Skeletal muscle tissue (tissue), 4 donors: Measurements from ENCODE around the gene DNMT1. TPM values are rescaled to one million over a fixed set of nuclear protein-coding genes. Genes with fewer than 3 reads are reported as not detected.

Source experiments
- H3K27ac ChIP-seq: one replicate; pipeline ENCODE4 v1.7.0; 2013; ENCODE audit warnings: mild to moderate bottlenecking, low read depth, low read length, inconsistent platforms
- H3K27me3 ChIP-seq, 3 donors: one replicate each; pipeline ENCODE4 v1.7.0; 2013; ENCODE audit warnings: low read length in 3 of 3; ENCODE audit not compliant: control insufficient read depth in 3 of 3, insufficient read depth in 3 of 3
- H3K36me3 ChIP-seq, 3 donors: one replicate each; pipeline ENCODE4 v1.7.0; 2013; ENCODE audit warnings: low read length in 3 of 3; ENCODE audit not compliant: control insufficient read depth in 3 of 3, insufficient read depth in 3 of 3
- H3K4me1 ChIP-seq, 3 donors: one replicate each; pipeline ENCODE4 v1.7.0; 2013; ENCODE audit warnings: low read length in 3 of 3, mild to moderate bottlenecking in 3 of 3; ENCODE audit not compliant: control insufficient read depth in 3 of 3, insufficient read depth in 3 of 3
- H3K4me3 ChIP-seq, 3 donors: one replicate each; pipeline ENCODE4 v1.7.0; 2013; ENCODE audit warnings: low read length in 3 of 3
- H3K9ac ChIP-seq, 3 donors: one replicate each; pipeline ENCODE4 v1.7.0; 2013; ENCODE audit warnings: low read length in 3 of 3, mild to moderate bottlenecking in 3 of 3, moderate library complexity in 2 of 3, low read depth in 1 of 3
- H3K9me3 ChIP-seq, 3 donors: one replicate each; pipeline ENCODE4 v1.7.0; 2013; ENCODE audit warnings: low read length in 3 of 3; ENCODE audit not compliant: control insufficient read depth in 3 of 3
- total RNA-seq: library from RNA; depleted of rRNA; stranded (reverse); fragments of >200 nt; gene quantifications from one replicate; pipeline ENCODE4 v1.2.3, GENCODE V29; 2014
- donor health status: Osteomylitis.

The DNMT1 gene
- total RNA-seq, 1 donor from 2014 or later, result 25.6 TPM

DNA sequence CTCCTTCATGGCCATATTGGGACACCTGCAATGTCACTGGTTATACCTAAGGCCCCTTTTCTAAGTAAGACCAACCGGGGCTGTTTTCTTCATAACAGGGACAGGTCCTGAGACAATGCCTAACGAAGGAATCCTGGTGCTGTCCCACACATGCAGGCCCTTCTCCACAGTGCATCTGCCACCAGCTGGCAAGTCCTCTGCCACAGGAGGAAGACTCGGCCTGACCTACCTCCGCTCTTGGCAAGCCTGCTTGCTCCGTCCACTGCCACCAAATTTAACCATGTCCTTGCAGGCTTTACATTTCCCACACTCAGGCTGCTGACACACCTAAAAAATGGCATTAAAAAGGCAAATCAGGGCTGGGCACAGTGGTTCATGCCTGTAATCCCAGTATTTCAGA lies 43.2 kb downstream of the DNMT1 start:
- H3K4me3 ChIP-seq, result no peak overlapping the region
- no peak overlapping the region for H3K27ac ChIP-seq
- H3K27me3 ChIP-seq, result no peaks in the 10 kb centered on the region
- no peaks in the 10 kb centered on the region for H3K9me3 ChIP-seq
- peaks cover 0 to 3% (median 2%) of the 10 kb centered on the region in 3 donors for H3K4me1 ChIP-seq
- H3K9ac ChIP-seq, result peak overlapping the region in 1 of 3 donors; percentile 16
- peaks cover 43 to 59% (median 45%) of the 10 kb centered on the region in 3 donors for H3K36me3 ChIP-seq

DNA sequence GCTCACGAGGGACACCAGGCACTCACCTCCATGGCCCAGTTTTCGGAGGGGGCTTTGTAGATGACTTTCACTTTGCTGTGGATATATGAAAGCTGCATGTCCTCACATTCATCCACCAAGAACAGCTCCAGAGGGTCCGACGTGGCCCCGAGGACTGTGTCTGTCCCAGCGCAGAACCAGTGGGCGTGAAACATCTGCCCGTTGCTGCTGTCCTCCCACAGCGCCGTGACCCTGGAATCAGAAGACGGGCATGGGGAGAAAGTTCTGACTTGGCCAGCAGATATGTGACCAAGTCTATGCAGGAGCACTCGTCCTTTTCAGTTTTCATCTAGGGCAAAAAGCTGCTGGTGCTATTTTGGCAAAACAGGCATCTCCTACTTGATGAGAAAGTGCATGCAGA lies 45.3 kb downstream of the DNMT1 start:
- Histone ChIP-seq H3K4me1 (peaks cover 0 to 3% (median 2%) of the 10 kb centered on the region in 3 donors), H3K4me3 (no peak overlapping the region), H3K36me3 (peaks cover 46 to 66% (median 47%) of the 10 kb centered on the region in 3 donors), H3K27ac (no peak overlapping the region), H3K9me3 (no peaks in the 10 kb centered on the region), H3K9ac (no peak overlapping the region), H3K27me3 (no peaks in the 10 kb centered on the region)

DNA sequence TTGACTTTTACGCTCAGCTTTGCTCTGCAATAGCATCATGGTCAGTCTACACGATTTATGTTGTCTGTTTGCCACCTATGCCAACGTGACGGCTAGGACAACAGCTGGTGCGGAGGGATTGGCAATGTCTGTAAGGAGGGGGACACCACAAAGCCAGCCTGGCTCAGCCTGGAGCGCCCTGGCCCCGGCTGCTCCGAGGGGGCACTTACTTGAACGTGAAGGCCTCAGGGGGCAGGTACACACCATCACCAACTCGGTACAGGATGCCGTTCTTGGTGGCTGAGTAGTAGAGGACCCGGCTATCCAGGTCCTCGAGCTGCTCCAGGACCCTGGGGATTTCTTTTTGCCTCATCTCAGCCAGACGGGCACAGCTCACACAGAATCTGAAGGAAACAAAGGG lies 48.6 kb downstream of the DNMT1 start:
- no peaks in the 10 kb centered on the region for H3K27me3 ChIP-seq
- no peak overlapping the region for H3K9ac ChIP-seq
- no peaks in the 10 kb centered on the region for H3K9me3 ChIP-seq
- no peaks in the 10 kb centered on the region for H3K4me1 ChIP-seq
- no peak overlapping the region for H3K4me3 ChIP-seq
- H3K27ac ChIP-seq, result no peak overlapping the region
- peaks cover 55 to 72% (median 59%) of the 10 kb centered on the region in 3 donors for H3K36me3 ChIP-seq

DNA sequence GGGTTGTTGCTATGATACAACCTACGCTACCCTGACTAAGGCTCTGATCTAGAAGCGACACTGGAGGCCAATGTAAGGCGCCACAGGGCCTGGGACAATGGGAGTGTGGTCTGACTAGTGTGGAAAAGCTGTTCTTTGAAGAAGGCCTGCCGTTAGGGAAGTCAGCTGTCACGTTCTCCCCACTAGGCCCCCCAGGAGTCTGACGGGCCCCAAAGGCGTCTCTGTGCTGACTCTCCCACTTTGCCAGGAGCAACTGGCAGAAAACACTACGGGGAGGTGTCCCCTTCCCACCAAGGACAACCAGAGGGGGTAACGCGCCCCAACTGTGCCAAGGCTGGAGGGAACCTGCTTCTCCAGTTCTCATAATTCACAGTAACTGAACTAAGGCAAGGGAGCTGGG lies 49.7 kb downstream of the DNMT1 start:
- Histone ChIP-seq H3K9me3 (no peaks in the 10 kb centered on the region), H3K4me3 (no peak overlapping the region), H3K27ac (no peak overlapping the region), H3K36me3 (peaks cover 53 to 73% (median 62%) of the 10 kb centered on the region in 3 donors), H3K9ac (no peak overlapping the region), H3K4me1 (no peaks in the 10 kb centered on the region), H3K27me3 (no peaks in the 10 kb centered on the region)

DNA sequence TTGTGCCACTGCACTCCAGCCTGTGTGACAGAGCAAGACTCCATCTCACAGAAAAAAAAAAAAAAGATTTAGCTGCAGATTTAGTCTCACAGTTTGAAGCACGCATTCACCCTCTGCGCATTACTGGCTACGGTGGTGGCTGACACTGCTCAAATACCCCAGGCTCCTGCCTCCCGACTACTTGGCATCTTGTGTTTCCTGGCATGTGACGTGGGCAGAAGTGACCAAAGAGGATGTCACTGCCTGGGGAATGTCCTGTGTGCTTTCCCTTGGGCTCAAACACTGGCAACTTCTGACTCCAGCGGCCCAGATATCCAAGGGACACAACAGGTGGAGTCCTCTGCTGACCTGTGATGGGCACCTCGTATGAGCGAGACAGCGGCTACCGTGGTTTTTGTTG lies 50.4 kb downstream of the DNMT1 start:
- no peak overlapping the region for H3K27ac ChIP-seq
- H3K4me3 ChIP-seq, result no peak overlapping the region
- peaks cover 48 to 70% (median 62%) of the 10 kb centered on the region in 3 donors for H3K36me3 ChIP-seq
- no peak overlapping the region for H3K9ac ChIP-seq
- H3K9me3 ChIP-seq, result no peaks in the 10 kb centered on the region
- H3K4me1 ChIP-seq, result no peaks in the 10 kb centered on the region
- no peaks in the 10 kb centered on the region for H3K27me3 ChIP-seq

DNA sequence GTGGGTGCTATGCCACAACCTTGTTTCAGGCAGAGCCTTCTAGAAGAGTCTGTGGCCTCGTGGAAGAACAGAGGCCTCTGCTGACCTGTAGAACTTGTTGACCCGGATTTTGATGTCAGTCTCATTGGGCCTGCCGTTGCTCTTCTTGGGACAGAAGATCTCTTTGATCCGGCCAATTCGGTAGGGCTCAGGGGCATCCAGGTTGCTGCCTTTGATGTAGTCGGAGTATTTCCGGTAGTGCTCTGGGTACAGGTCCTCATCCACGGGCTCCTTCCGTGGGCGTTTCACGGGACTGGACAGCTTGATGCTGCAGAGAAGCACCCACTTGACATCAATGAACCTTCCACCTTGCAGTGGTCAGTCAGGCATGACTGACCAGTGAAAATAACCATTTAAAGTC lies 51.1 kb downstream of the DNMT1 start:
- no peak overlapping the region for H3K4me3 ChIP-seq
- H3K9me3 ChIP-seq, result no peaks in the 10 kb centered on the region
- peaks cover 51 to 71% (median 64%) of the 10 kb centered on the region in 3 donors for H3K36me3 ChIP-seq
- no peak overlapping the region for H3K9ac ChIP-seq
- no peak overlapping the region for H3K27ac ChIP-seq
- no peaks in the 10 kb centered on the region for H3K27me3 ChIP-seq
- H3K4me1 ChIP-seq, result no peaks in the 10 kb centered on the region

DNA sequence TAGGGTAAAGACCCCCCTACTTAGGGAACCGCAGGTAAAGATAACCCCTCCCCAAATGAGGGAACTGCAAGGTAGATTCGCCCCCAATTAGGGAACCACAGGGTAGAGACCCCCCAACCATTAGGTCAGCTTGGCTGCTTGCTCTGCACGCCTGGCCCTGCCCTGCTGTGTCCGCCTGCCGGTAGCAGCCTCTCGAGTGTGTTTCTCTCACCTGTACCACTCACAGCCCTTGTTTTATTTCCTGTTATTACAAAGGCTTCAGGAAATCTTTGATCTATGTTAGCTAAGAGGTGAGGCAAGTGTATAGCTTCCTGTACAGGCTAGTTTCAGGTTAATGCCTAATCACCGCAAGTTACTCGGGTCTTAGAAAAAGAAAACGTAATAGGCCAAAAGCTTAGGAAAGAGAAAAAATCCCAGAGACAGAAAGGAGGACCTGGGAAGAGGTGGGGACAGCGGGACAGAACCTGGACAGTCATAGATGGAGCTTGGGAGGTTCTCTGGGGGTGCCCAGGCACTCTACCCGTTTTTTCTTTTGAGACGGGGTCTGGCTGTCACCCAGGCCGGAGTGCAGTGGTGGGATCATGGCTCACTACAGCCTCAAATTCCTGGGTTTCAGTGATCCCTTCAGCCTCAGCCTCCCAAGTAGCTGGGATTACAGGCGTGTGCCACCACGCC lies 51.9 kb downstream of the DNMT1 start:
- peaks cover 54 to 74% (median 68%) of the 10 kb centered on the region in 3 donors for H3K36me3 ChIP-seq
- H3K9me3 ChIP-seq, result no peaks in the 10 kb centered on the region
- no peak overlapping the region for H3K4me3 ChIP-seq
- H3K27me3 ChIP-seq, result no peaks in the 10 kb centered on the region
- H3K9ac ChIP-seq, result no peak overlapping the region
- H3K27ac ChIP-seq, result no peak overlapping the region
- peaks cover 0 to 5% (median 2%) of the 10 kb centered on the region in 3 donors for H3K4me1 ChIP-seq

DNA sequence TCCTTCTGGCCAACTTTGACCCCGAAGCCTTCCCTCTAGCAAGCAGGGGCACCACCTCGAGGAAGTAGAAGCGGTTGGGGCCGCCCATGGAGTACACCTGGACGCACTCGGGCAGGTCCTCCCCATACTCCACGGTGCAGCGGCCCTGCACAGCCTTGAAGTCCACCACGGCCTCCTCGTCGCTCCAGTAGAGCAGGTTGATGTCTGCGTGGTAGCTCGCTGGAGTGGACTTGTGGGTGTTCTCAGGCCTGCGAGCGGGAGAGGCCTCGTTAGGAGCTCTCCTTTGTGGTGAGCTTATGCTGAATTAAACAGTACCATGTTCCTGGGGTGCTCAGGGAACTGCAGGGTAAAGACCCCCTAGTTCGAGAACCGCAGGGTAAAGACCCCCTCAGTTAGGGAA lies 52.8 kb downstream of the DNMT1 start:
- Histone ChIP-seq H3K4me3 (no peak overlapping the region), H3K27ac (no peak overlapping the region), H3K36me3 (peaks cover 62 to 82% (median 76%) of the 10 kb centered on the region in 3 donors), H3K9ac (no peak overlapping the region), H3K27me3 (no peaks in the 10 kb centered on the region), H3K4me1 (peaks cover 2 to 9% (median 2%) of the 10 kb centered on the region in 3 donors), H3K9me3 (no peaks in the 10 kb centered on the region)

DNA sequence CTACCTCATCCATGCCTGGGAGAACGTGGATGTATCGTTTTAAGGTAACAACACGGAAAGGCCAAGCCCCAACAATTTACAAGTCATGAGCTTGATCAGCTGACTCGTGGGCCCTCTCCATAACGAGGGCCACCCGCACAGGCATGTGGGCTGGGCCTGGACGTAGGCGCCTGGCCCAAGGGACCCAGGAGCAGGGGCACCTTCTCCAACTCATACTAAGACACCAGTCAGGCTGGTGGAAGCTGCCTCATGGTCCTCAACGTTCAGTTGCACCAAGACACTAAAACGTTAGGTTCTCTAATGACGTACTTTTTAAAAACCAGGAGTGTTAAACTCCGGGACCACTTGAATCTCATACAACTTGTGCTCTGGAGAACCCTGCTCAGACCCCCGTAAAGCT lies 53.3 kb downstream of the DNMT1 start:
- peaks cover 2 to 9% (median 2%) of the 10 kb centered on the region in 3 donors for H3K4me1 ChIP-seq
- H3K9ac ChIP-seq, result no peak overlapping the region
- H3K9me3 ChIP-seq, result no peaks in the 10 kb centered on the region
- no peak overlapping the region for H3K4me3 ChIP-seq
- no peaks in the 10 kb centered on the region for H3K27me3 ChIP-seq
- no peak overlapping the region for H3K27ac ChIP-seq
- peaks cover 63 to 80% (median 74%) of the 10 kb centered on the region in 3 donors for H3K36me3 ChIP-seq

DNA sequence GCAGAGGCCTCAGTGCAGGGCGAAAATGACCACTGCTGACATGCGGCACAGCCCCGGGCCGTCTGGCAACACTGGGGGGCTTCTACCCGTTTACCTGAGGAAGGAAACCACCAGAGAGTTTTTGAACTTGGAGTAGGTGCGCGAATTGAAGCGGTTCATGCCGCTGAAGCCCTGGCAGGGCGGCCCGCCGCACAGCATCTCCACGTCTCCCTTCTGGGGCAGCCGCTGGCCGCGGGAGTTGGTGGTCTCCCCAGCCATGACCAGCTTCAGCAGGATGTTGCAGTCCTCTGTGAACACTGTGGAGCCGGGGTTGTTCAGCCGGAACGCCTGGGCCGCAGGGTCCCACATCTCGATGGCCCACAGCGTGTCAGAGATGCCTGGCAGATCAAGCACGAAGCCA lies 54.8 kb downstream of the DNMT1 start:
- H3K27ac ChIP-seq, result no peak overlapping the region
- no peak overlapping the region for H3K4me3 ChIP-seq
- peaks cover 2 to 9% (median 2%) of the 10 kb centered on the region in 3 donors for H3K4me1 ChIP-seq
- H3K9me3 ChIP-seq, result no peaks in the 10 kb centered on the region
- no peak overlapping the region for H3K9ac ChIP-seq
- no peaks in the 10 kb centered on the region for H3K27me3 ChIP-seq
- peaks cover 62 to 78% (median 71%) of the 10 kb centered on the region in 3 donors for H3K36me3 ChIP-seq
